GM12892 (cell line): ENCODE measurements around the gene FEM1B.

Experiments
- POLR2AphosphoS5 ChIP-seq: IDR thresholded peaks from 2 replicates; pipeline ENCODE4 v1.6.1; 2011; ENCODE audit warnings: low read depth, low read length, control low read depth
- TAF1 ChIP-seq: IDR thresholded peaks from 2 replicates; pipeline ENCODE4 v1.6.1; 2011; ENCODE audit warnings: low read depth, mild to moderate bottlenecking, control low read depth, low read length, borderline replicate concordance

DNA sequence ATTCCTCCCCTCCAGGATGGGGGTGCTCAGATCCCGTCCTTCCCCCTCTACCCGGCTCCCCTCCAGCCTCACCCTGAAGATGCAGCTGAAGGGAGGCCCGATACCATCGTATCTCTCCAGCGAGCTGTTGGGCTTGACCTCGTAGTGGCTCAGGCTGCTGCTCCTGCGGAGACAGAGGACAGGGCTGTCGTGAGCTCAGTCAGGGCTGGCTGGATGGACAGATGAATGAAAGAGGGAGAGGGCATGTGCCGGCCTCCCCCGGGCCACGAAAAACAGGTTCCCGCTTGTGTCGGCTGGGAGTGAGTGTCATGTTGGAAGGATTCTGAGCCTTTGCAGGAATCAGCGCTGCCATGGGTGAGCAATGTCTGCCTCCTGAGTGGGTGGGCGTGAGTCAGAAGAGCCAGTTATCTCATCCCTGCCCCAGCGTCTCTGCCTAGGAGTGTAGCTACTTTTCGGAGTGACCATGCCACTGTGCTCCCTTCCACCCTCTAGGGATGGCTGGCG lies 35.2 kb downstream of the FEM1B start:
- no peak for TF ChIP-seq POLR2AphosphoS5
- TF ChIP-seq TAF1: no peak
